ENCODE measurements around the gene AGBL1. TPM values are rescaled to one million over a fixed set of nuclear protein-coding genes. Genes with fewer than 3 reads are reported as not detected.

Gene AGBL1
- total RNA-seq, 1 experiment from 2014 or later = not detected

DNA sequence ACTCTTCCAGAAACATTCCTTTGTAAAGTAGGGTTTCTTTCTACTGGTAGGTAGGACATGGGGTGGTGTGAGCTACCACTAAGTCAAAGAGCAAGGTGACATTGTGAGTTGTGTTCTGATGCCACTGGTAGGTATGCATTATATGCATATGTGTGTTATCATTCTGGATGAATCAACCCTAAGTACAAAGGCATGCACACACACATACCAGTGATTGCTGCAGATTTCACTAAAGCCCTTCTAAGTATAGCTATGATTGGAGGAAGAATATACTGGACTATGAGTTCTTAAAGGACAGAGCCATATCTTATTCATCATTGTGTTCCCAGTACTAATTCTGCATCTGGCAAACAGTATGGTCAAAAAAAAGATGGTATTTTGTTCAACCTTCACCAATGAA lies 646.0 kb downstream of the AGBL1 start:
- DNase-seq (ENCODE audit: low spot score) = no peak
- POLR2A ChIA-PET (ENCODE audit: low non-redundant PET) = no interaction called here
- Histone ChIP-seq H3K36me3 (ENCODE audit: insufficient read depth, low read length, poor library complexity, severe bottlenecking) (no peaks in the 10 kb centered on the region), H3K4me3 (ENCODE audit: low read depth, low read length, poor library complexity, severe bottlenecking) (no peak overlapping the region), H3K27ac (ENCODE audit: low read depth, low read length, poor library complexity, severe bottlenecking) (no peak overlapping the region), H3K4me1 (ENCODE audit: insufficient read depth, low read length, poor library complexity, severe bottlenecking) (no peaks in the 10 kb centered on the region), H3K27me3 (replicated peaks; ENCODE audit: insufficient read depth, low read depth, low read length, poor library complexity) (no peaks in the 10 kb centered on the region), H3K9me3 (ENCODE audit: low read depth, low read length, poor library complexity, severe bottlenecking) (no peaks in the 10 kb centered on the region)
- intact Hi-C loops (cut with micrococcal nuclease; ENCODE audit: unreplicated experiment) = no loop called here
- CTCF ChIA-PET = no interaction called here
- BruUV-seq (replicated peaks) = no TSS peak
- TF ChIP-seq, protein P1, sequence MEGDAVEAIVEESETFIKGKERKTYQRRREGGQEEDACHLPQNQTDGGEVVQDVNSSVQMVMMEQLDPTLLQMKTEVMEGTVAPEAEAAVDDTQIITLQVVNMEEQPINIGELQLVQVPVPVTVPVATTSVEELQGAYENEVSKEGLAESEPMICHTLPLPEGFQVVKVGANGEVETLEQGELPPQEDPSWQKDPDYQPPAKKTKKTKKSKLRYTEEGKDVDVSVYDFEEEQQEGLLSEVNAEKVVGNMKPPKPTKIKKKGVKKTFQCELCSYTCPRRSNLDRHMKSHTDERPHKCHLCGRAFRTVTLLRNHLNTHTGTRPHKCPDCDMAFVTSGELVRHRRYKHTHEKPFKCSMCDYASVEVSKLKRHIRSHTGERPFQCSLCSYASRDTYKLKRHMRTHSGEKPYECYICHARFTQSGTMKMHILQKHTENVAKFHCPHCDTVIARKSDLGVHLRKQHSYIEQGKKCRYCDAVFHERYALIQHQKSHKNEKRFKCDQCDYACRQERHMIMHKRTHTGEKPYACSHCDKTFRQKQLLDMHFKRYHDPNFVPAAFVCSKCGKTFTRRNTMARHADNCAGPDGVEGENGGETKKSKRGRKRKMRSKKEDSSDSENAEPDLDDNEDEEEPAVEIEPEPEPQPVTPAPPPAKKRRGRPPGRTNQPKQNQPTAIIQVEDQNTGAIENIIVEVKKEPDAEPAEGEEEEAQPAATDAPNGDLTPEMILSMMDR (conservative IDR thresholded peaks at IDR 0.05; ENCODE audit: low read depth, low read length) = no peak
- TF ChIP-seq EZH2 (IDR thresholded peaks at IDR 0.05; ENCODE audit: borderline replicate concordance, low read depth, low read length, poor library complexity, severe bottlenecking) = no peak

DNA sequence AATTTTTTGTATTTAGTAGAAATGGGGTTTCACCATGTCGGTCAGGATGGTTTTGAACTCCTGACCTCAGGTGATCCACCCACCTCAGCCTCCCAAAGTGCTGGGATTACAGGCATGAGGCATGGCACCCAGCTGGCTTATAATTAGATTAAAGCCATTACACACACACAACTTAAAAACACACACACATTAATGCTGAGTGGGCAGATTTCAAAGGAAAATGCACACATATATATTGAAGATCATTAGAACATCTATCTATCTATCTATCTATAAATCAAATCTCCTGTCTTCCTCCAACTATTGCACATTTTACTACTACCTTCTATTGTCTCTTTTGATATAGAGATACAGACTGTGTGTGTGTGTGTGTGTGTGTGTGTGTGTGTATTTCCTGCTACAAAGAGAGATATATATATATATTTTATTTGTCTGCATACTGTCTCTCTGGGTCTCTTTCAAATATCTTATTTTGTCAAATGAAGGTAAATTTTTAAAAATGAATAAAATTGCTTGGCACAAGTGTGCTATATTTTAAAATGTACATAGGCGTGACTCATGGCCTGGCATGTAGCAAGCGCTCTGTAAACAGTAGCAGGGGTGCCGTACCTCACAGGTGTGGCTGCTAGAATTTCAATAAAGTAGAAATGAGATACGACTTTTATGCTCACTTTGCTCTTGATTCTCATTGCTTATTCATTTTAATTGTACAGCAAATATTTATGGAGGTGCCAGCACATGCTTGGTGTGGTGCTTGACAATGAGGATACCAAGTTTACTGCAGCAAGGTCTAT lies 655.8 kb downstream of the AGBL1 start:
- Histone ChIP-seq H3K36me3 (ENCODE audit: insufficient read depth, low read length, poor library complexity, severe bottlenecking) (no peaks in the 10 kb centered on the region), H3K4me3 (ENCODE audit: low read depth, low read length, poor library complexity, severe bottlenecking) (no peak overlapping the region), H3K27ac (ENCODE audit: low read depth, low read length, poor library complexity, severe bottlenecking) (no peak overlapping the region), H3K4me1 (ENCODE audit: insufficient read depth, low read length, poor library complexity, severe bottlenecking) (no peaks in the 10 kb centered on the region), H3K27me3 (replicated peaks; ENCODE audit: insufficient read depth, low read depth, low read length, poor library complexity) (no peaks in the 10 kb centered on the region), H3K9me3 (ENCODE audit: low read depth, low read length, poor library complexity, severe bottlenecking) (no peaks in the 10 kb centered on the region)
- no TSS peak for BruUV-seq (replicated peaks)
- TF ChIP-seq, protein P1 (conservative IDR thresholded peaks at IDR 0.05; ENCODE audit: low read depth, low read length) = no peak
- no peak for TF ChIP-seq EZH2 (IDR thresholded peaks at IDR 0.05; ENCODE audit: borderline replicate concordance, low read depth, low read length, poor library complexity, severe bottlenecking)
- CTCF ChIA-PET = no interaction called here
- POLR2A ChIA-PET (ENCODE audit: low non-redundant PET) = no interaction called here
- no peak for DNase-seq (ENCODE audit: low spot score)
- intact Hi-C loops (cut with micrococcal nuclease; ENCODE audit: unreplicated experiment) = no loop called here

DNA sequence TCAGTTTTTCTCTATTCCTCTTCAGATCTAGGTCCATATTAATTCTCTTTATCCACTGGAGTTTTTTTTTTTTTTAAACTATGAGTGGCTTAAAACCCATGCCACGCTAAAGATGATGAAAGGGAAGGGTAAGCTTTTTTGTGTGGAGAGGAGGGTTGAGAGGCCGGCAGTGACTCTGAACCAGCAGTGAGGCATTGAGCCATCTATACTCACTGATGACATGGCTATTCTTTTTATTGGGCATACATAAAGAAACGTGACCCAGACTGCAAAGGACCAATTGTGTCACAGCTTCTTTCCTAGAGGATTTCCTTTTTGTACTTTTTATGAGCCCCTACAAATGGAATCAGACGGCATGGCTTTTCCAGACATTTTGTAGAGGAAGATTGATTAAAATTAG lies 662.2 kb downstream of the AGBL1 start:
- TF ChIP-seq, protein P1 (conservative IDR thresholded peaks at IDR 0.05; ENCODE audit: low read depth, low read length) = no peak
- TF ChIP-seq EZH2 (IDR thresholded peaks at IDR 0.05; ENCODE audit: borderline replicate concordance, low read depth, low read length, poor library complexity, severe bottlenecking) = no peak
- BruUV-seq (replicated peaks) = no TSS peak
- intact Hi-C loops (cut with micrococcal nuclease; ENCODE audit: unreplicated experiment) = loop anchor here (5.0 kb wide), 1 partner anchor 875 kb away; no protein-coding TSS in a partner anchor
- no peak overlapping the region for H3K27ac ChIP-seq (ENCODE audit: low read depth, low read length, poor library complexity, severe bottlenecking)
- H3K27me3 ChIP-seq (replicated peaks; ENCODE audit: insufficient read depth, low read depth, low read length, poor library complexity) = no peaks in the 10 kb centered on the region
- no peaks in the 10 kb centered on the region for H3K36me3 ChIP-seq (ENCODE audit: insufficient read depth, low read length, poor library complexity, severe bottlenecking)
- no peak overlapping the region for H3K4me3 ChIP-seq (ENCODE audit: low read depth, low read length, poor library complexity, severe bottlenecking)
- no peak for DNase-seq (ENCODE audit: low spot score)
- ChIA-PET POLR2A (ENCODE audit: low non-redundant PET) (no interaction called here), CTCF (interaction anchor here (0.5 kb wide), 1 partner anchor 1869 kb away, joined by 3 read pairs; no protein-coding TSS in a partner anchor)
- H3K9me3 ChIP-seq (ENCODE audit: low read depth, low read length, poor library complexity, severe bottlenecking) = no peaks in the 10 kb centered on the region
- H3K4me1 ChIP-seq (ENCODE audit: insufficient read depth, low read length, poor library complexity, severe bottlenecking) = no peaks in the 10 kb centered on the region
